ENCODE data around the gene CHD2. TPM values are rescaled to one million over a fixed set of nuclear protein-coding genes. Genes with fewer than 3 reads are reported as not detected.

The CHD2 gene
- total and polyA plus RNA-seq, 4 donors: 13.9 to 90.2 (median 49.4) TPM

DNA sequence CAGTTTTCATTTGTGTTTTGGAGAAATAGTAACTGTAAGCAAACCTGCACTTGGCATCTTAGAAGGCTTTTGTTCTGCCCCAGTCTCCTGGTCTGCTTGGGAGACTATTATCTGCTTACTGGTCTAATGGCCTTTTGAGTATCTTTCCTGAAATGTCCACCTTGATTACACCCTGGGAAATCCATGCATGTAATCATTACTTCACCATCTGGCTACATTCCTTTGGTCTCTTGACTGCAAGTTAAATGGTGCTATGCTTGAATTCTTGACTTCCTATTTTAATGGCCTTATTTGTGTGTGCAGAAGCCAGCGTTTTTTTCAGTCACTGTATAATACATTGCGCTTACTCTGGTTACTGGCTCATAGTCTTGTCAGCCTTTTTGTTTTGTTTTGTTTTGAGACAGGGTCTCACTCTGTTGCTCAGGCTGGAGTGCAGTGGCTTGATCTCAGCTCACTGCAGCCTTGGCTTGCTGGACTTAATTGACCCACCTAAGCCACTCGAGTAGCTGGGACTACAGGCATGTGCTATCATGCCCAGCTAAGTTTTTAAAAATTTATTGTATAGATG is 30.0 kb downstream of the CHD2 start:
- Histone ChIP-seq H3K9ac (ENCODE audit: low read depth in 1 of 2, low read length in 2 of 2) (no peak overlapping the region), H3K9me3 (ENCODE audit: control insufficient read depth in 4 of 4, low read length in 3 of 4) (no peaks in the 10 kb centered on the region), H3K4me1 (ENCODE audit: control insufficient read depth in 4 of 4, insufficient read depth in 4 of 4, low read length in 3 of 4) (peaks cover 0 to 7% (median 2%) of the 10 kb centered on the region in 4 donors), H3K36me3 (ENCODE audit: control insufficient read depth in 4 of 4, insufficient read depth in 3 of 4, low read depth in 1 of 4, low read length in 3 of 4) (peaks cover 7 to 76% (median 55%) of the 10 kb centered on the region in 4 donors), H3K27me3 (ENCODE audit: control insufficient read depth in 4 of 4, insufficient read depth in 4 of 4, low read length in 3 of 4) (no peaks in the 10 kb centered on the region), H3K4me3 (ENCODE audit: low read depth in 1 of 3, low read length in 3 of 3) (no peak overlapping the region), H3K27ac (ENCODE audit: low read depth in 1 of 2, low read length in 2 of 2) (no peak overlapping the region)
- 70% methylated on average over 3 of the region's 3 CpGs for WGBS
- DNase-seq (ENCODE audit: low spot score): no peak
- TF ChIP-seq RAD21 (IDR thresholded peaks at IDR 0.05): no peak
- no peak for TF ChIP-seq JUND (IDR thresholded peaks at IDR 0.05)
- no peak for TF ChIP-seq HNF4G (IDR thresholded peaks at IDR 0.05)
- TF ChIP-seq, protein P1, sequence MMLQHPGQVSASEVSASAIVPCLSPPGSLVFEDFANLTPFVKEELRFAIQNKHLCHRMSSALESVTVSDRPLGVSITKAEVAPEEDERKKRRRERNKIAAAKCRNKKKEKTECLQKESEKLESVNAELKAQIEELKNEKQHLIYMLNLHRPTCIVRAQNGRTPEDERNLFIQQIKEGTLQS (IDR thresholded peaks at IDR 0.05): no peak

DNA sequence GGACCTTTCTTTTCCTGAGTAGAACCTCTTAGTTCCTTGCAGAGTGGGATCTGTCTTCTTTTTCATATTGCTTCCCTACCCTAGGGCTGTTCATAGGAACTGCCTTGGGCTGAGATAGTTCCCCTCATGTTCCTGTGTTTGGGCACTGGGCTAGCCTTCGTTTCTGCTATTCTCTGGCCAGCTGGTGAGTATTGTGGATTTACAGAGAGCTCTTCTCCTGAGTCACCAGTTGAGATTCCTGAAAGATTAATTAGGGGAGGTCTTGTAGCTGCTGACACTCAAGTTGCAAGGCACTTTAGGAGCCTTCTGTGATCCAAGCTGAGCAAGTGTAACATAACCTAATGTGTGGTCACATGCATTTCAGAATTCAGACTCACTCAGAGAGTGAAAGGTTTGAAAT is 30.7 kb downstream of the CHD2 start:
- no peak overlapping the region for H3K9ac ChIP-seq (ENCODE audit: low read depth in 1 of 2, low read length in 2 of 2)
- H3K4me3 ChIP-seq (ENCODE audit: low read depth in 1 of 3, low read length in 3 of 3): no peak overlapping the region
- no peaks in the 10 kb centered on the region for H3K27me3 ChIP-seq (ENCODE audit: control insufficient read depth in 4 of 4, insufficient read depth in 4 of 4, low read length in 3 of 4)
- H3K4me1 ChIP-seq (ENCODE audit: control insufficient read depth in 4 of 4, insufficient read depth in 4 of 4, low read length in 3 of 4): peaks cover 0 to 7% (median 2%) of the 10 kb centered on the region in 4 donors
- DNase-seq (ENCODE audit: low spot score): no peak
- H3K36me3 ChIP-seq (ENCODE audit: control insufficient read depth in 4 of 4, insufficient read depth in 3 of 4, low read depth in 1 of 4, low read length in 3 of 4): peaks cover 12 to 78% (median 56%) of the 10 kb centered on the region in 4 donors
- no peak overlapping the region for H3K27ac ChIP-seq (ENCODE audit: low read depth in 1 of 2, low read length in 2 of 2)
- no peaks in the 10 kb centered on the region for H3K9me3 ChIP-seq (ENCODE audit: control insufficient read depth in 4 of 4, low read length in 3 of 4)
- 82% methylated on average over 1 of the region's 1 CpG for WGBS
- no peak for TF ChIP-seq HNF4G (IDR thresholded peaks at IDR 0.05)
- TF ChIP-seq FOXA1 (IDR thresholded peaks at IDR 0.05): no peak
- no peak for TF ChIP-seq NR2F2 (IDR thresholded peaks at IDR 0.05)
- TF ChIP-seq, protein P2, sequence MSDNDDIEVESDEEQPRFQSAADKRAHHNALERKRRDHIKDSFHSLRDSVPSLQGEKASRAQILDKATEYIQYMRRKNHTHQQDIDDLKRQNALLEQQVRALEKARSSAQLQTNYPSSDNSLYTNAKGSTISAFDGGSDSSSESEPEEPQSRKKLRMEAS (IDR thresholded peaks at IDR 0.05): no peak
- no peak for TF ChIP-seq HNF4A (conservative IDR thresholded peaks at IDR 0.05)
- TF ChIP-seq GABPA (IDR thresholded peaks at IDR 0.05 in 1 of 2, conservative IDR thresholded peaks at IDR 0.05 in 1 of 2): no peak
- no peak for TF ChIP-seq SP1 (IDR thresholded peaks at IDR 0.05)
- TF ChIP-seq, protein P1 (IDR thresholded peaks at IDR 0.05): no peak
- TF ChIP-seq EGR1 (IDR thresholded peaks at IDR 0.05; ENCODE audit: low read depth in 2 of 2): no peak
- no peak for TF ChIP-seq JUND (IDR thresholded peaks at IDR 0.05)
- no peak for TF ChIP-seq FOXA2 (IDR thresholded peaks at IDR 0.05)
- no peak for TF ChIP-seq TAF1 (conservative IDR thresholded peaks at IDR 0.05)

DNA sequence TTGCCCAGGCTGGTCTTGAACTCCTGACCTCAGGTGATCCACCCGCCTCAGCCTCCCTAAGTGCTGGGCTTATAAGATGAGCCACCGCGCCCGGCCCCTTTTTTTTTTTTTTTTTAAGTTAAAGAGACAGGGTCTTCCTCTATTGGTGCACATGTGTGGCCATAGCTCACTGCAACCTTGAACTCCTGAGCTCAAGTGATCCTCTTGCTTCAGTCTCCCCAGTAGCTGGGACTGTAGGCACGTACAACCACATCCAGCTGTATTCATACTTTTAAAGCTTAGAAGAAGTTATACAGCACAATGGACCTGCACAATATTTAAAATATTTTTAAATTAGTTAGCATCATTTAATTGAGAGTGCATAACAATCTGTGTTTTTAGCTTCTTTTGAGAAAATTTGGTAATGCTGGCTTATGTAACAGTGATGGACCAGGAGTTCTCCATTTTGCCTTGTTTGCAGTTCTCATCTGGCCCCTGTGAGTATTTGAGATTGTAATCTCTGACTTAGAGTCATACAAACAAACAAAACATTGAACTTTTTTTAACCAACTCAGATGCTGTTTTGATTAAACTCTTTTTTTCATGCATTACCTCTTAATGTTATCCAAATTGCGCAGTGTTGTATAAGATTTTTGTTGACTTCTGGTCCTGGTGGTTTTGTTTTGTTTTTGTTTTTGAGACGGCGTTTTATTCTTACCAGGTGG is 33.0 kb downstream of the CHD2 start:
- Histone ChIP-seq H3K4me1 (ENCODE audit: control insufficient read depth in 4 of 4, insufficient read depth in 4 of 4, low read length in 3 of 4) (peaks cover 0 to 7% (median 3%) of the 10 kb centered on the region in 4 donors), H3K4me3 (ENCODE audit: low read depth in 1 of 3, low read length in 3 of 3) (no peak overlapping the region), H3K9ac (ENCODE audit: low read depth in 1 of 2, low read length in 2 of 2) (no peak overlapping the region), H3K27me3 (ENCODE audit: control insufficient read depth in 4 of 4, insufficient read depth in 4 of 4, low read length in 3 of 4) (no peaks in the 10 kb centered on the region), H3K27ac (ENCODE audit: low read depth in 1 of 2, low read length in 2 of 2) (no peak overlapping the region), H3K9me3 (ENCODE audit: control insufficient read depth in 4 of 4, low read length in 3 of 4) (no peaks in the 10 kb centered on the region), H3K36me3 (ENCODE audit: control insufficient read depth in 4 of 4, insufficient read depth in 3 of 4, low read depth in 1 of 4, low read length in 3 of 4) (peaks cover 16 to 67% (median 51%) of the 10 kb centered on the region in 4 donors)
- TF ChIP-seq HNF4A (conservative IDR thresholded peaks at IDR 0.05) (no peak), EGR1 (IDR thresholded peaks at IDR 0.05; ENCODE audit: low read depth in 2 of 2) (no peak), GABPA (IDR thresholded peaks at IDR 0.05 in 1 of 2, conservative IDR thresholded peaks at IDR 0.05 in 1 of 2) (no peak), RAD21 (IDR thresholded peaks at IDR 0.05) (no peak), FOXA1 (IDR thresholded peaks at IDR 0.05) (no peak)
- TF ChIP-seq, protein P3, sequence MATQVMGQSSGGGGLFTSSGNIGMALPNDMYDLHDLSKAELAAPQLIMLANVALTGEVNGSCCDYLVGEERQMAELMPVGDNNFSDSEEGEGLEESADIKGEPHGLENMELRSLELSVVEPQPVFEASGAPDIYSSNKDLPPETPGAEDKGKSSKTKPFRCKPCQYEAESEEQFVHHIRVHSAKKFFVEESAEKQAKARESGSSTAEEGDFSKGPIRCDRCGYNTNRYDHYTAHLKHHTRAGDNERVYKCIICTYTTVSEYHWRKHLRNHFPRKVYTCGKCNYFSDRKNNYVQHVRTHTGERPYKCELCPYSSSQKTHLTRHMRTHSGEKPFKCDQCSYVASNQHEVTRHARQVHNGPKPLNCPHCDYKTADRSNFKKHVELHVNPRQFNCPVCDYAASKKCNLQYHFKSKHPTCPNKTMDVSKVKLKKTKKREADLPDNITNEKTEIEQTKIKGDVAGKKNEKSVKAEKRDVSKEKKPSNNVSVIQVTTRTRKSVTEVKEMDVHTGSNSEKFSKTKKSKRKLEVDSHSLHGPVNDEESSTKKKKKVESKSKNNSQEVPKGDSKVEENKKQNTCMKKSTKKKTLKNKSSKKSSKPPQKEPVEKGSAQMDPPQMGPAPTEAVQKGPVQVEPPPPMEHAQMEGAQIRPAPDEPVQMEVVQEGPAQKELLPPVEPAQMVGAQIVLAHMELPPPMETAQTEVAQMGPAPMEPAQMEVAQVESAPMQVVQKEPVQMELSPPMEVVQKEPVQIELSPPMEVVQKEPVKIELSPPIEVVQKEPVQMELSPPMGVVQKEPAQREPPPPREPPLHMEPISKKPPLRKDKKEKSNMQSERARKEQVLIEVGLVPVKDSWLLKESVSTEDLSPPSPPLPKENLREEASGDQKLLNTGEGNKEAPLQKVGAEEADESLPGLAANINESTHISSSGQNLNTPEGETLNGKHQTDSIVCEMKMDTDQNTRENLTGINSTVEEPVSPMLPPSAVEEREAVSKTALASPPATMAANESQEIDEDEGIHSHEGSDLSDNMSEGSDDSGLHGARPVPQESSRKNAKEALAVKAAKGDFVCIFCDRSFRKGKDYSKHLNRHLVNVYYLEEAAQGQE (IDR thresholded peaks at IDR 0.05): no peak
- no peak for DNase-seq (ENCODE audit: low spot score)
- 94% methylated on average over 8 of the region's 8 CpGs for WGBS
